PFSK-1 (cell line): Measurements from ENCODE around the gene TCF3.

Experiments used
- FOXP2 ChIP-seq: optimal IDR thresholded peaks from 2 replicates; pipeline ENCODE3; 2011; ENCODE audit warnings: borderline replicate concordance, control low read depth, inconsistent platforms; ENCODE audit not compliant: insufficient read depth; ENCODE audit errors: extremely low read length, extremely low read depth
- POLR2AphosphoS5 ChIP-seq: IDR thresholded peaks from 2 replicates; pipeline ENCODE4 v1.6.1; 2012; ENCODE audit warnings: low read depth, mild to moderate bottlenecking, control low read depth, low read length, moderate library complexity
- SIN3A ChIP-seq: IDR thresholded peaks from 2 replicates; pipeline ENCODE4 v1.6.1; 2012; ENCODE audit warnings: mild to moderate bottlenecking, low read length, moderate library complexity, borderline replicate concordance; ENCODE audit not compliant: insufficient read depth
- TAF1 ChIP-seq: IDR thresholded peaks from 2 replicates; pipeline ENCODE4 v1.6.1; 2012; ENCODE audit warnings: low read length, control low read depth, borderline replicate concordance; ENCODE audit not compliant: insufficient read depth
- TF ChIP-seq, protein P1 (sequence below), 2 experiments: IDR thresholded peaks; 2 replicates each; pipeline versions ENCODE4 v1.6.1 to v1.8.0; 2011 to 2012; ENCODE audit warnings: low read depth in 2 of 2, low read length in 2 of 2, control low read depth in 1 of 2, inconsistent platforms in 1 of 2, mild to moderate bottlenecking in 1 of 2, moderate library complexity in 1 of 2; ENCODE audit not compliant: insufficient read depth in 1 of 2

TCF3 gene

DNA sequence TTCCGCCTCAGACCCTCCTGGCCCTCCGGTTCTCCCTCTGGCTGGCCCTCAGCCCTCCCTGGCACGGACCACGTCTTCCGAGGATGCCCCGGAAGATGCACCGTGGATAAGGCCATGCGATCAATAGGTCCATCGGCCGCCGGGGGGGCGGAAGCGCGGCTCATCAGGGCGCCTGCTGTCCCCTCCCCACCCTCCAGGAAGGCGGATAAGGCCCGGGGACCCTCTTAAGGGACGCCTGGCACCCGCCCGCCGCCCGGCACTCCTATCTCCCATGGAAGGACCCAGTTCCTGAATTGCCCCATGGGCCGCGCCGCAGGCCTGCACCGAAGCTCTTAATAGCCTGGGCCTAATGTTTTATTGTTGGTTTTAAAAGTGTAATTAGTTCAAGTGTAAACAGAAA lies 46.2 kb upstream of the TCF3 start:
- TF ChIP-seq FOXP2 (no peak), SIN3A (no peak), POLR2AphosphoS5 (no peak), TAF1 (no peak)
- TF ChIP-seq, protein P1, sequence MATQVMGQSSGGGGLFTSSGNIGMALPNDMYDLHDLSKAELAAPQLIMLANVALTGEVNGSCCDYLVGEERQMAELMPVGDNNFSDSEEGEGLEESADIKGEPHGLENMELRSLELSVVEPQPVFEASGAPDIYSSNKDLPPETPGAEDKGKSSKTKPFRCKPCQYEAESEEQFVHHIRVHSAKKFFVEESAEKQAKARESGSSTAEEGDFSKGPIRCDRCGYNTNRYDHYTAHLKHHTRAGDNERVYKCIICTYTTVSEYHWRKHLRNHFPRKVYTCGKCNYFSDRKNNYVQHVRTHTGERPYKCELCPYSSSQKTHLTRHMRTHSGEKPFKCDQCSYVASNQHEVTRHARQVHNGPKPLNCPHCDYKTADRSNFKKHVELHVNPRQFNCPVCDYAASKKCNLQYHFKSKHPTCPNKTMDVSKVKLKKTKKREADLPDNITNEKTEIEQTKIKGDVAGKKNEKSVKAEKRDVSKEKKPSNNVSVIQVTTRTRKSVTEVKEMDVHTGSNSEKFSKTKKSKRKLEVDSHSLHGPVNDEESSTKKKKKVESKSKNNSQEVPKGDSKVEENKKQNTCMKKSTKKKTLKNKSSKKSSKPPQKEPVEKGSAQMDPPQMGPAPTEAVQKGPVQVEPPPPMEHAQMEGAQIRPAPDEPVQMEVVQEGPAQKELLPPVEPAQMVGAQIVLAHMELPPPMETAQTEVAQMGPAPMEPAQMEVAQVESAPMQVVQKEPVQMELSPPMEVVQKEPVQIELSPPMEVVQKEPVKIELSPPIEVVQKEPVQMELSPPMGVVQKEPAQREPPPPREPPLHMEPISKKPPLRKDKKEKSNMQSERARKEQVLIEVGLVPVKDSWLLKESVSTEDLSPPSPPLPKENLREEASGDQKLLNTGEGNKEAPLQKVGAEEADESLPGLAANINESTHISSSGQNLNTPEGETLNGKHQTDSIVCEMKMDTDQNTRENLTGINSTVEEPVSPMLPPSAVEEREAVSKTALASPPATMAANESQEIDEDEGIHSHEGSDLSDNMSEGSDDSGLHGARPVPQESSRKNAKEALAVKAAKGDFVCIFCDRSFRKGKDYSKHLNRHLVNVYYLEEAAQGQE (IDR thresholded peaks at IDR 0.05; ENCODE audit: insufficient read depth in 1 of 2, low read depth in 2 of 2, low read length in 2 of 2) = no peak

GRCh38 chr19:1691589-1692290 lies 39.3 kb upstream of the TCF3 start:
- TF ChIP-seq SIN3A (no peak), POLR2AphosphoS5 (no peak), FOXP2 (no peak), TAF1 (no peak)
- TF ChIP-seq, protein P1 (IDR thresholded peaks at IDR 0.05; ENCODE audit: insufficient read depth in 1 of 2, low read depth in 2 of 2, low read length in 2 of 2) = no peak

DNA sequence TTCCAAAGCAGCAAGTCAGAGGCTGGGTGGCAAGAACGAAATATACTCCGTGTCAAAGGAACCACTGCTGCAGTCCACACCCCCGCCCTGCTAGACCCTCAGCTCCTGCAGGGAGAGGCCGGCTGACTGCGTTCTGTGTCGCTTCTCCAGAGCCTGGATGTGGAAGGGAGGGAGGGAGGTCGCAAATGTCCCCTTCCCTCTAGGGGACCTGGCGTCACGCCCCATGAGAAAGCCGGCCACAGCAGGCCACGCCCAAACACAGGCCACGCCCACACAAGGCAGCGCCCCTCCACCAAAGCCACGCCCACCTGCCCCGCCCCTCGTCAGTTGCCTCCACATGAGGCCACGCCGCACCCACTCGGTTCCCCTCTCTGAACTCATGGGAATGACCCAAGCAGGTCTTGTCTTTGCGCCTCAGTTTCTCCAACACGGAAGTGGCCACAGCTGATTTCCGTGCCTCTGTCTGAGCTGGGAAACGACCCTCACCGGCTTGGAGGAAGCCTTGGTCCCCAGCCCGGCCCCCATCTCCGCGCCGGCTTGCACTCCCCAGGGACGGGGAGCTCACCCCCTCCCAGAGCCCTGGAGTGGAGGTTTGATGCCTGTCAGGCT lies 38.4 kb upstream of the TCF3 start:
- TF ChIP-seq, protein P1 (IDR thresholded peaks at IDR 0.05; ENCODE audit: insufficient read depth in 1 of 2, low read depth in 2 of 2, low read length in 2 of 2) = no peak
- no peak for TF ChIP-seq POLR2AphosphoS5
- TF ChIP-seq TAF1 = no peak
- no peak for TF ChIP-seq FOXP2
- no peak for TF ChIP-seq SIN3A

DNA sequence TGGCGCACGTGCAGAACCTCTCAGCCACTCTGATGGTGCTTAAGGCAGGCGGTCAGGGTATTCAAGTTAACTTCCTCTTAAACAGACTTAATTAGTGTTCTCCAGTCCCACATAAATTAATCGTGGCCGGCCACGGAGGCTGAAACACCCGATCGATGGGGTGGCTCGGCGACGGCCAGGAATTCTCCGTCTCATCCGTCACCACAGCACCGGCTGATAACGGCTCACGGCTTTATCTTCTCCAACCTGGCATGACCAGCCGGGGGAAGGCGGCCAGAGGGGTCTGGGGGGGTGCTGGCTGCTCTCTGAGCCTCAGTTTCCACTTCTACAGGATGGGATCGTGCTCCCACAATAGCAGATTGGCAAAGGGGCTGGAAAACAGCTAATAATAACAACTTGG lies 32.6 kb upstream of the TCF3 start:
- TF ChIP-seq FOXP2 (no peak), POLR2AphosphoS5 (no peak), TAF1 (no peak), SIN3A (no peak)
- TF ChIP-seq, protein P1 (IDR thresholded peaks at IDR 0.05; ENCODE audit: insufficient read depth in 1 of 2, low read depth in 2 of 2, low read length in 2 of 2) = no peak

DNA sequence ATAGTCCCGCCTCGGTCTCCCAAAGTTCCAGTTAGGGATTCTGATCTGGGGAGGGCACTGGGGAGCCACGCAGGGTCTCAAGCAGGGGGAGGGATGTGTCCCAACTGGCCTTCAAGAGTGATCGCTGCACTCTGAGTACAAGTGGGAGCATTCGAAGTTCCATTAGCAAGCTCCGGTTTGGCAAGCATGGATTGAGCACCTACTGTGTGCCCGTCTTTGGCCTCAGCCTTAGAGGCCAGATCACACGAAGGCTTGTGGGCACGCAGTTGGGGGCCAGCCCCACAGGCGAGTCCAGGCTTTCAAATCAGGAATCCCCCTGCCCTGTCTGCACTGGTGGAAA lies 32.1 kb upstream of the TCF3 start:
- TF ChIP-seq TAF1 (no peak), FOXP2 (no peak), POLR2AphosphoS5 (no peak), SIN3A (no peak)
- TF ChIP-seq, protein P1 (IDR thresholded peaks at IDR 0.05; ENCODE audit: insufficient read depth in 1 of 2, low read depth in 2 of 2, low read length in 2 of 2) = no peak
